ENCODE data around the gene PPP1R14C. TPM values are rescaled to one million over a fixed set of nuclear protein-coding genes. Genes with fewer than 3 reads are reported as not detected.

Gene PPP1R14C
- polyA plus RNA-seq, 1 donor (not counting 4 experiments of a cell fraction or from before 2014, with no cell fraction given) = 50.6 TPM

GRCh38 chr6:150152891-150153876 is 10.3 kb downstream of the PPP1R14C start:
- H3K9me1 ChIP-seq (ENCODE audit: control insufficient read depth, extremely low read depth, insufficient read depth, low read length) = peaks cover 3% of the 10 kb centered on the region
- peak overlapping the region in 2 of 3 experiments; percentile 37 for H3K4me3 ChIP-seq (ENCODE audit: control insufficient read depth in 2 of 3, extremely low read depth in 1 of 3, insufficient read depth in 2 of 3, low read depth in 1 of 3, low read length in 3 of 3)
- no peak for TF ChIP-seq CTCF (optimal IDR thresholded peaks at IDR 0.05 in 1 of 3, IDR thresholded peaks at IDR 0.05 in 1 of 3, conservative IDR thresholded peaks at IDR 0.05 in 1 of 3; ENCODE audit: extremely low read depth in 1 of 3, insufficient read depth in 2 of 3, low read length in 3 of 3)
- H3K4me1 ChIP-seq (ENCODE audit: control insufficient read depth, extremely low read depth, insufficient read depth, low read length) = peaks cover 70% of the 10 kb centered on the region
- H2AFZ ChIP-seq (ENCODE audit: control insufficient read depth, low read length) = no peak overlapping the region
- FAIRE-seq (peak; percentile 78), DNase-seq (ENCODE audit: low read depth, low spot score) (peak; percentile 69)
- H4K20me1 ChIP-seq (ENCODE audit: control insufficient read depth, extremely low read depth, insufficient read depth, low read length) = no peaks in the 10 kb centered on the region
- peaks cover 2 to 3% of the 10 kb centered on the region in 2 experiments for H3K36me3 ChIP-seq (ENCODE audit: control insufficient read depth in 2 of 2, extremely low read depth in 1 of 2, insufficient read depth in 2 of 2, low read length in 2 of 2)
- H3K27ac ChIP-seq (ENCODE audit: control insufficient read depth, insufficient read depth, low read length) = peak overlapping the region; percentile 90
- peaks cover 70% of the 10 kb centered on the region for H3K79me2 ChIP-seq (ENCODE audit: control insufficient read depth, insufficient read depth, low read length)
- no peaks in the 10 kb centered on the region for H3K27me3 ChIP-seq (ENCODE audit: control insufficient read depth, extremely low read depth, insufficient read depth, low read length)
- dilution Hi-C loops (cut with MboI; ENCODE audit: extremely low pct_ligation_motif_present, low sequenced_read_pairs) = no loop called here
- H3K9me3 ChIP-seq (ENCODE audit: control insufficient read depth, low read depth, low read length) = no peaks in the 10 kb centered on the region
- peak overlapping the region; percentile 85 for H3K4me2 ChIP-seq (ENCODE audit: control insufficient read depth, extremely low read depth, insufficient read depth, low read depth, low read length)
- H3K9ac ChIP-seq (ENCODE audit: control insufficient read depth, extremely low read depth, insufficient read depth, low read length) = peak overlapping the region; percentile 70

- no peak for DNase-seq (ENCODE audit: low read depth, low spot score)
- TF ChIP-seq EZH2 (IDR thresholded peaks at IDR 0.05; ENCODE audit: low read length) (no peak), CTCF (optimal IDR thresholded peaks at IDR 0.05 in 1 of 3, IDR thresholded peaks at IDR 0.05 in 1 of 3, conservative IDR thresholded peaks at IDR 0.05 in 1 of 3; ENCODE audit: extremely low read depth in 1 of 3, insufficient read depth in 2 of 3, low read length in 3 of 3) (no peak)
- H3K4me1 ChIP-seq (ENCODE audit: control insufficient read depth, extremely low read depth, insufficient read depth, low read length) = peaks cover 70% of the 10 kb centered on the region
- peaks cover 72% of the 10 kb centered on the region for H3K79me2 ChIP-seq (ENCODE audit: control insufficient read depth, insufficient read depth, low read length)
- peak overlapping the region; percentile 85 for H3K4me2 ChIP-seq (ENCODE audit: control insufficient read depth, extremely low read depth, insufficient read depth, low read depth, low read length)
- H3K4me3 ChIP-seq (ENCODE audit: control insufficient read depth in 2 of 3, extremely low read depth in 1 of 3, insufficient read depth in 2 of 3, low read depth in 1 of 3, low read length in 3 of 3) = peak overlapping the region in 2 of 3 experiments; percentile 37
- no peaks in the 10 kb centered on the region for H3K9me3 ChIP-seq (ENCODE audit: control insufficient read depth, low read depth, low read length)
- peaks cover 3 to 4% of the 10 kb centered on the region in 2 experiments for H3K36me3 ChIP-seq (ENCODE audit: control insufficient read depth in 2 of 2, extremely low read depth in 1 of 2, insufficient read depth in 2 of 2, low read length in 2 of 2)
- no peaks in the 10 kb centered on the region for H3K27me3 ChIP-seq (ENCODE audit: control insufficient read depth, extremely low read depth, insufficient read depth, low read length)
- H2AFZ ChIP-seq (ENCODE audit: control insufficient read depth, low read length) = no peak overlapping the region
- peak overlapping the region; percentile 70 for H3K9ac ChIP-seq (ENCODE audit: control insufficient read depth, extremely low read depth, insufficient read depth, low read length)
- no peaks in the 10 kb centered on the region for H4K20me1 ChIP-seq (ENCODE audit: control insufficient read depth, extremely low read depth, insufficient read depth, low read length)
- H3K27ac ChIP-seq (ENCODE audit: control insufficient read depth, insufficient read depth, low read length) = peak overlapping the region; percentile 90
- peaks cover 3% of the 10 kb centered on the region for H3K9me1 ChIP-seq (ENCODE audit: control insufficient read depth, extremely low read depth, insufficient read depth, low read length)
- dilution Hi-C loops (cut with MboI; ENCODE audit: extremely low pct_ligation_motif_present, low sequenced_read_pairs) = no loop called here
- FAIRE-seq = peak; percentile 84
Measured at GRCh38 chr6:150153905-150154492, 11.2 kb downstream of the PPP1R14C start.

Measured in keratinocyte (primary cell).